Right renal cortex interstitium (tissue), 3 donors: ENCODE measurements around the gene KCNG2. TPM values are rescaled to one million over a fixed set of nuclear protein-coding genes. Genes with fewer than 3 reads are reported as not detected.
"Not testable (repeated sequence)": the region's sequence is repeated elsewhere in the genome, so short reads cannot be mapped to it uniquely, and the experiment has no call there.

Experiments
- DNase-seq, 3 donors: peaks; one replicate each; pipeline ENCODE4 v3.0.0-alpha.2; 2013; ENCODE audit warnings: low read depth in 3 of 3, low spot score in 2 of 3
- polyA plus RNA-seq, 3 donors: library from polyadenylated mRNA; unstranded; fragments of 120-200 nt; gene quantifications; one replicate each; pipeline ENCODE4 v1.2.1, GENCODE V29; 2013; ENCODE audit not compliant: insufficient read length in 3 of 3

KCNG2 gene
- polyA plus RNA-seq, 3 donors = 0.15 to 0.17 TPM; not detected in 1

DNA sequence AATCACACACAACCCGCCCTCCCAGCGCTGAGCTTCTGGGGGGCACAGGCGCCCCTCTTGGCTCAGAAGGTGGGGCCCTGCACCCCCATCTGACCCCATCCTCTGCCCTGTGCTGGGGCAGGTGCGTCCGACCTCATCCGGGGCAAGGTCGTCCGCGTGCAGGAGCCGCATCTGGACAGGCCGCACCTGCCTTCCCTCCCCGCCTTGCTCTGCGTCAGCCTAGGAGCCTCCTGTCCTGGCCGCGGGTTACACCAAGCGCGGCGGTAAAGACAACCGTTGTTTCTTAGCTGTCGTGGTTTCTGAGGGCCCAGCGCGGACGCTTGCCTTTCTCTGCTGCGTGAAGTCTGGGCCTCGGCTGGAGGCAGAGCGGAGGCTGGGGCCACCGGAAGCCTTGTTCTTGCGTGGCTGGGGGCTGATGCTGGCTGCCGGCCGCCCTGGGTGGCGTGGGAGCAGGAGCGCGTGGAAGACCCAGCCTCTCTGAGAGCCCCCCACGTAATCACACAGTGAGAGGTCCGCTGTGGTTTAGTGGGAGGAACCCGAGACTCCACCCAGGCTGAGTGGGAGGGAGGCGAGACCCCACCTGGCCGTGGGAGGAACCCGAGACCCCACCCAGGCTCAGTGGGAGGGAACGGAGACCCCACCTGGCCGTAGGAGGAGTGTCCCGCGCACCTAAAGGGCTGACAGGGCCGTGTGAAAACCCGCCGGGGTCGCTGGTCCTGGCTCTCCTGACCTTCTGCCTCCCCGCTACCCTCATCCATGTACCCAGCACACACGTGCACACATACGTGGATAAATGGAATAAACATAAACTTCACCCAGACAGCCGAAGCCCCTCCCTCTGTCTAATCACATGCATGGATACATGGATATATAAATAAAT lies 51.8 kb downstream of the KCNG2 start:
- no peak for DNase-seq

GRCh38 chr18:79850731-79851130 lies 53.0 kb downstream of the KCNG2 start:
- no peak for DNase-seq

GRCh38 chr18:79851489-79851888 lies 53.8 kb downstream of the KCNG2 start:
- DNase-seq = no peak

DNA sequence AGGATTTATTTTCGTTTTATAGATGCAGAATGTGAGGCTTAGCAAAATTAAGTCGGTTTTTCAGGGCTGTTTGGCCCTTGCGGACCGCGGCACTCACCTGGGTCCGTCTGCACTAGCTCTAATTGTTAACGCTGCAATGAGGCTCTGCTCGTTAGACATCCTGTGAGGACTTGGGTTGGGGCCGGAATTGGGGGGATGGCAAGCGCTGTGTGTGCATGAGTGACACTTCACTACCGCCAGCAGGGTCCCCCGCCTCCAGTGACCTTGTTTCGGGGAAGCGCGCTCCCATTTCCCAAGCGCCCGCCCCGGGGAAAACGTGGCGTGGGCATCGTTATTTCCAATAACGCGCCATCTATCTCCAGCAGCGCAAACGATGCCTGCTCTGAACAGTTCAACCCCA lies 54.2 kb downstream of the KCNG2 start:
- DNase-seq = no peak

- DNase-seq = no peak
These were observed 55.0 kb downstream of the KCNG2 start for GRCh38 chr18:79852561-79853302.

- no peak for DNase-seq
These were observed 55.7 kb downstream of the KCNG2 start for GRCh38 chr18:79853303-79853992.

DNA sequence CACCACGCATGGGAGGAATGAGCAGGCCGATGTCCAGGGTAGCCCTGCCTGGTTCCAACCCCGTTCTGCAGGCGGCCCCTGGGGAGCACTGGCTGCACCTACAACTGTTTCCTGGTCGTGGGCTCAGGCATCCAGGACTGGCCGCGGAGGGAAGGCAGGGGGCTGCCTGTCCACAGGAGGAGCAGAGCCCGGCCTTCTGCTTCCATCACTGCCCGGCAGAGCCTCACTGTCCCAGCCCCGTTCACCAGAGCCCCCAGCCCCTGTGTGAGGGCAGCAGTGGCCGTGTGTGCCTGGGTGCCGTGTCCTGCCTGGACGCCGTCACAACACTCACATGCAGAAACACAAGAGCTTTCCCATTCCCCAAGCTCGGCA lies 56.2 kb downstream of the KCNG2 start:
- no peak for DNase-seq

DNA sequence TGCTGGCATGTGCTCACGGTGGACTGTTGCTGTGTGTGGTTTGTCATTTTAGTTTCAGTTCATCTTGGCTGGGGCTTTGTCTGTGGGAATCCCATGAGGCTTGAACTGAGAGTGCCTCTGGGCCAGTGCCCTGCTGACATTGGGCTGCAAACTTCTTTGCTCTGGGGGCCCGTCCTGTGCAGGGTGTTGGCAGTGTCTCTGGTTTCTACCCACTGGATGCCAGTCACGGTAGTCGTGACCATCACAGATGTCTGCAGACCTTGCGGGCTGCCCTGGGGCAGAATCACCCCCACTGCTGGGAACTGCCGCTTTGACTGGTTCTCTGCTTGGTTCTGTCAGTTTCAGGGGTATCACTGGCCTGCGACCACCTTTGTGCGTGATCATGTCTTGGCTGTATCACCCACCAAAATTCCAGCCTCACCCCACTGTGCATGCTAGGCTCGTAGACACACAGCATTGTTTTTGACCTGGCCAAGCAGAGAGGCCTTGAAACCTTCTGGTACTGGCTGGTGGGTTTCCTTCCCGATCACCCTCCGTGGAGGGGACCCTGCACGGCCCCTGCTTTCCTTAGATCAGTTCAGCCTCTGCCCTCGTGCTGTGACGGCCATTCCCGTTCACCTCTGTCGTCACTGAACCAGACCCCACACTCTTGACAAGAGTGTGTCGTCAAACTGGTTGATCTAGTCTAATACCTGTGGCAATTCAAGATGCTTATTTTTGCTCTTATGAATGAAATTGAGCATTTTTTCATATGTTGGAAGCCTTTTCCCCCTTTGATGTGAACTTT lies 57.6 kb downstream of the KCNG2 start:
- DNase-seq = no peak

DNA sequence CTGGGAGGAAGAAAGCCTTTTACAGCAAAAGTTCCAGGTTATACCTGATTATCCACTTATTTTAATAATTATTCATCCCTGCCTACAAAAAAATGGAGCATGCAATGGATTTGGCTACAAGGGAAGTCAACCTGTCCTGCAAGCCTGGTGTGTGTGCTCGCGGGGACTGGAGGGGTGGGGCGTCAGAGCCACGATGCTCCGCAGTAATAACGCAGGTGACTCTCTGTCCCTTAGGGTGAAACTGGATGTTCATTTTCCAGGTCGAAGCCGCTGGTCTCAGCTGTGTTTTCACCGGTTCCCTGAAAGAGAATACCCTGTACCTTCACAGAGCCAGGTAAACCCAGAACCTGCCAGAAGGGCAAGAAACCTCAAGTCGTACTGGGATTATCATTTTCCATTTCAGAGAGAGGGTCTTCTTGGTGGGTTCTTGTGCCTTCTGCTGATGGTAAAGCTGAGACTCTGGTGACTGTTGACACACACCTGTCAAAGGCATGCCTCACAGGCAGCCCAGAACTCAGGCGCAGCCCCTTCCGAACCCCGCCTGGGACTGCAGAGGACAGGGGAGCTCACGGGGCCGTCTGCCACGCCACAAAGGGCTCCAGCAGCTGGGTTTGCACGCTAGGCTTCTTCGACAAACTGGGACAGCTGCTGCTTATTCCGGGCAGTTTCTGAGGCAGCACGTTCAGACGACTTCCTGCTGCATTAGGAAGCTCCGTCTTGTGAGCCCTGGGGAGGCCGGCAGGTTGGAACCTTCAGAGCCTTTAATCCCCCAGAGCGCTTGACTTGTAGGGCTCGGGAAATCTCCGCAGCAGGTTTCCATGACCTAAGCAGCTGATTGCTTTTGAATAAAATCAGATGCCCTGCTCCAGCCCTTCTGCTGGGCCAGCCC lies 58.6 kb downstream of the KCNG2 start:
- no peak for DNase-seq

DNA sequence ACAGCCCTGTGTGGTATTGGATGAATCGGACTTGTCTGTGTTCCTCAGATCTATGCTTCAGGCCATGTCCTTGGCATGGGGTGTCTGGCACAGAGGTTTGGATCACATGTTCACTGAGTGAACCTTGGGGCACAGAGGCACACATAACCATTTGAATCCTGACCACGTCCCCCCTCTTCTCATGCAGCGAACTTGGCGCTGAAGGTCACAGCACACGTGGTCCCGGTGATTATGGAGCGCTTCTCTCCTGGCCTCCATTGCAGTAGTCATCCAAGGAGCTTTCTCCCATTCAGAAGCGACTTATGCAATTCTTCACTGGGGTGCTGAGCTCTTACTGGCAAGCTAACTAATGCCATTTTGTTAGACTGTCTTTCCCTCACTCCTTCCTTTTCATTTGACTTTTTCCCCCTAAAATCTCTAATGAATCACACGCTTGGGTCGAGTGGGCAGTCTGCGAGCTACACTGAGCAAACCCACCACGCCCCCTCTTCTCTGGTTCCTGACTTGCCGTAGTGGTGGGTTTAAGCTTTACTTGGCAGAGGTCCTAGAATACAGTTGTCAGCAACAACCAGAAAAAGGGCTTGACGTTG lies 59.4 kb downstream of the KCNG2 start:
- no peak for DNase-seq

DNA sequence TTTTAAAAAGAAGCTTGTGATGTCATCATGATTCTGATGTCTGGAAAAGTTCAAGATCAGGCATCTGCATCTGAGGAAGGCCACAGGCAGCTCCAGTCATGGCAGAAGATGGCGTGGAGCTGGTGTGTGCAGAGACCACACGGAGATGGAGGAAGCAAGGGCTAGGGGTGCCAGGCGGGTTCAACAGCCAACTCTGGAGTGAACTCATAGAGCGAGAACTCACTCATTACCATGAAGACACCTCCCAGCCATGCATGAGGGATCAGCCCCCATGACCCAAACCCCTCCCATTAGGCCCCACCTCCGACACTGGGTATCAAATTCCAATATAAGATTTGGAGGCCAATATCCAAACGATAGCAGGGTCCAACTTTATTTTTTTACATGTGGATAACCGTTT lies 61.6 kb downstream of the KCNG2 start:
- no peak for DNase-seq

GRCh38 chr18:79861687-79862086 lies 63.9 kb downstream of the KCNG2 start:
- no peak for DNase-seq

GRCh38 chr18:79862562-79862961 lies 64.8 kb downstream of the KCNG2 start:
- no peak for DNase-seq

DNA sequence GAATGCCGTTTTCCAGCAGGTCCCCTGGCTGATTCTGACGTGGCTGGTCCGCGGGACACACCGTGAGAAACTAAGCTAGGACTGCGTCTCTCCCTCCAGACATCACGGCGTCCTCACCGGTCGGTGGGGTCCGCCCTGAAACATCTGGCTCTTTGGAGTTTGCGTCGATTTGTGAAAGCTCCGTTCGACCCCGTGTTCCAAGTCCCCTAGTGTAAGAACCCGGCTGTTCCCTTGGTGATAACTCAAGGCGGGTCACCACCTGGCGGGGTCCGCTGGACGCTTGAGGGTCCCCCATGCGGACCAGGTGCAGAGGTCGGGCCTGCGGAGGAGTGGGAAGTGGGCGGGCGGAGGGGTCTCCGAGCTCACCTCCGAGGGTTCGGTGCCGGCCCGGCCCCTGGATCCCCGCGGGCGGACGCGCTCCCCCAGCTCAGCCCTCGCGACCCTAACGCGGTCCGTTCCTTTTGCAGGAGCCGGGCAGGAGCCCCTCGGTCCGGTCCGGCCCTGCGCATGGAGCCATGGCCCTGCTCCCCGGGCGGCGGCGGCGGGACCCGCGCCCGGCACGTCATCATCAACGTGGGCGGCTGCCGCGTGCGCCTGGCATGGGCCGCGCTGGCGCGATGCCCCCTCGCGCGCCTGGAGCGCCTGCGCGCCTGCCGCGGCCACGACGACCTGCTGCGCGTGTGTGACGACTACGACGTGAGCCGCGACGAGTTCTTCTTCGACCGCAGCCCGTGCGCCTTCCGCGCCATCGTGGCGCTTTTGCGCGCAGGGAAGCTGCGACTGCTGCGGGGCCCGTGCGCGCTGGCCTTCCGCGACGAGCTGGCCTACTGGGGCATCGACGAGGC lies 65.6 kb downstream of the KCNG2 start:
- no peak for DNase-seq

DNA sequence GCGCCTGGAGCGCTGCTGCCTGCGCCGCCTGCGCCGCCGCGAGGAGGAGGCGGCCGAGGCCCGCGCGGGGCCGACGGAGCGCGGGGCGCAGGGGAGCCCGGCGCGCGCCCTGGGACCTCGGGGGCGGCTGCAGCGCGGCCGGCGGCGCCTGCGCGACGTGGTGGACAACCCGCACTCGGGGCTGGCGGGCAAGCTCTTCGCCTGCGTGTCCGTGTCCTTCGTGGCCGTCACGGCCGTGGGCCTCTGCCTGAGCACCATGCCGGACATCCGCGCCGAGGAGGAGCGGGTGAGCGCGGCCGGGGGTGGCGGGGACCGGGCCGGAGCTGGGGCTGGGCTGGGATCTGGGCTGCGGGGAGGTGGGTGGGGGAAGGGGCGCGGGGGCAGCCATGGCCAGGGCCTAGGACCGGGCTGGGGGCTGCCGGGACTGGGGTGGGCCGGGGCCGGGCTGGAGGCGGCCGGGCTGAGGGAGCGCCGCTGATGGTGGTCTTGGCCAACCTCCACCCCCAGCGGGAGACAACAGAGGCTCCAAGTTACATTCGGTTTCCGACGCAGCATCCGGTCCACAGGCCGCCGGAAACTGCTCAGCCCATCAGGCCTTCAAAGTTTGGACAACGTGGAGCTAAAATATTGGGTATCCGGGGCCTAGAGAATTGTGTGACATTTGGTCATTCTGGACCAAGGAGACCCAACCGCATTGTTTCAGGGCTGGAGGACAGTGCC lies 66.4 kb downstream of the KCNG2 start:
- no peak for DNase-seq

DNA sequence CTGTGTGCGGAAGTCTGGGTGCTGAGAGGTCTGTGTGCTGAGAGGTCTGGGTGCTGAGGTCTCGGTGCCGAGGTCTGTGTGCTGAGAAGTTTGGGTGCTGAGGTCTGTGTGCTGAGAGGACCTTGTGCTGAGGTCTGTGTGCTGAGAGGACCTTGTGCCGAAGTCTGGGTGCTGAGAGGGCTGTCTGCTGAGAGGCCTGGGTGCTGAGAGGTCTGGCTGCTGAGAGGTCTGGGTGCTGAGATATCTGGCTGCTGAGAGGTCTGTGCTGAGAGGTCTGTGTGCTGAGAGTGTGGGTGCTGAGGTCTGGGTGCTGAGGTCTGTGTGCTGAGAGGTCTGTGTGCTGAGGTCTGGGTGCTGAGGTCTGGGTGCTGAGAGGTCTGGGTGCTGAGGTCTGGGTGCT lies 67.2 kb downstream of the KCNG2 start:
- DNase-seq = not testable (repeated sequence)

- DNase-seq = not testable (repeated sequence)
These were observed 68.2 kb downstream of the KCNG2 start for GRCh38 chr18:79865951-79866350.
